HUDEP-2 (cell line): ENCODE data around the gene PLAAT1.
A peak's percentile ranks its signal among the peaks of the same experiment; 100 is the strongest.

ENCODE experiments used
- DNase-seq, 76 experiments: peaks; one replicate each; lab custom pipeline; 2025; ENCODE audit not compliant: unreplicated experiment in 76 of 76; lab: John Stamatoyannopoulos, UW

Gene PLAAT1

DNA sequence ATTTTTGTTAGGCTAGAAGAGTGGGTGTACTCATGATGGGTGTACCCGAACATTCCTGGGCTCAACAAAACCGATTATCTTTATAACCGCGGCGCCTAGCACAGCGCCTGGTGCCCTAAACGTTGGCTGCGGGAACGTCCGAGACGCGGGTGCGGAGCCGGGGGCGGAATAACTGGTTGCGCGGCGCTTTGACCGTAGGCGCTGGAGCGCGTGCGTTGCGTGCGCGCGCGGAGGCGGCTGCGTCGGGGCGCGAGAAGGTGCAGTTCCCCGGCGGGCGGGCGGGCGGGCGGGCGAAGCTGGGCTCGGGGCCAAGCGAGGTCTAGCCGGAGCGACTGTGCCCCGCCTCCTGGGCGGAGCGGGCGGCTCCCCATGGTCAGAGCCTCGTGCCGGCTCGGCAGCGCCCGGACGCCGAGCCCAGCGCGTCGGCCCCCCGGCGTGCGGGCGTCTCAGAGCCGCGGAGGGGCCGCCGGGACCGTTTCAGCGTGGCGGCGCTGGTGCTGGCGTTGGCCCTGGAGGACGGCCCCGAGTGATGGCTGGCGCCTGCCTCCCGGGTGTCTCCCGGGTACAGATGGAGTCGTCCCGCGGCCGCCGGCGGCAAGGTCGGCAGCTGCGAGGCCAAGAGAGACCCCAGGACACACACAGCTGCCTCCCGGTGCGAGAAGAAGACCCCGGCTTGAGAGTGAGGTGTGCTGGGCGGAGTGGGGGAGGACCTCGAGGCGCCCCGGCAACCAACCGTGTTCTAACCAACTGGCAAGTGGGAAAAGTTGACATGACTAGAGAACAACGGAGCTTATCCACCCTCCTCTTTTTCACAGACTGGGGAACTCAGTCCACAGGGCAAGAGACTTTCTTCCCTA is at the start of gene PLAAT1:
PLAAT1 (plus strand) TSS at position 373 of the 857 bp plus-strand sequence. CDS start 14,429 bp downstream, outside the sequence.
- peak in 56 of 76 experiments; percentile 3 to 70 (median 35) for DNase-seq

DNA sequence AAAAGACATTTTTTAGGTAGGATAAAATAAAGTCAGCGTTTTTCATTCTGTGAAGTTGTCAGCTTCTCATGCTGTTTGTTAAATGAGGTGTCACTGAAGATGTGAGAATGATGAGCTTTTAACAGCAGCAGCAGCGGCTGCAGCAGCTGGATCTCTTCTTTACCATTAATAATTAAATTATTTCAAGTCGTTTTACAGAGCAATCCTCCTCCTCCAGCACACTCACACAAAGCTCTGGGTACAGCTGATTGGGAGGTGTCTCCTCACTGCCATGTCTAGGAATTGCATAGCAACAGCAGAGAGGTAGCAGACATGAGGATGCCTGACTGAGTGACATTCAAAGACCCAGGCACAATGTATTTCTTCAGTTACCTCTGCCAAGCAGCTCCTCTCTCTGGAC is 46.7 kb upstream of the PLAAT1 start:
- DNase-seq: no peak

DNA sequence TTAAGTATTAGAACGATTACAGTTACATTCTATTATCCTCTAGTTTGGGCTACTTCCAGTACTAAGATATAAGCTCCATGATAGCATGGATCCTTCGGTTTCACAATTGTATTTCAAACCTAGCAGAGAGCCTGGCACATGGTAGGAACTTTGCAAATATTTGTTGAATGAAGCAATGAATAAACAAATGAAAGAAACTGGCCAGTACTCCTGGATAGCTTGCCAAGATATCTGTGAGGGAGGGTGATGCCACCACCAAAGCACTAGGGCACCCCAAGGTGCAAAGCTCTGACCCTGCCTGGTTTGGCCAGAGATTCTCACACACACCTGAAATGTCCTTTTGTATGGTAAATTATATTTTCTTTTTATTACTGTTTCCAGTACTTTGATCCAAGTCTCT is 44.3 kb upstream of the PLAAT1 start:
- no peak for DNase-seq

DNA sequence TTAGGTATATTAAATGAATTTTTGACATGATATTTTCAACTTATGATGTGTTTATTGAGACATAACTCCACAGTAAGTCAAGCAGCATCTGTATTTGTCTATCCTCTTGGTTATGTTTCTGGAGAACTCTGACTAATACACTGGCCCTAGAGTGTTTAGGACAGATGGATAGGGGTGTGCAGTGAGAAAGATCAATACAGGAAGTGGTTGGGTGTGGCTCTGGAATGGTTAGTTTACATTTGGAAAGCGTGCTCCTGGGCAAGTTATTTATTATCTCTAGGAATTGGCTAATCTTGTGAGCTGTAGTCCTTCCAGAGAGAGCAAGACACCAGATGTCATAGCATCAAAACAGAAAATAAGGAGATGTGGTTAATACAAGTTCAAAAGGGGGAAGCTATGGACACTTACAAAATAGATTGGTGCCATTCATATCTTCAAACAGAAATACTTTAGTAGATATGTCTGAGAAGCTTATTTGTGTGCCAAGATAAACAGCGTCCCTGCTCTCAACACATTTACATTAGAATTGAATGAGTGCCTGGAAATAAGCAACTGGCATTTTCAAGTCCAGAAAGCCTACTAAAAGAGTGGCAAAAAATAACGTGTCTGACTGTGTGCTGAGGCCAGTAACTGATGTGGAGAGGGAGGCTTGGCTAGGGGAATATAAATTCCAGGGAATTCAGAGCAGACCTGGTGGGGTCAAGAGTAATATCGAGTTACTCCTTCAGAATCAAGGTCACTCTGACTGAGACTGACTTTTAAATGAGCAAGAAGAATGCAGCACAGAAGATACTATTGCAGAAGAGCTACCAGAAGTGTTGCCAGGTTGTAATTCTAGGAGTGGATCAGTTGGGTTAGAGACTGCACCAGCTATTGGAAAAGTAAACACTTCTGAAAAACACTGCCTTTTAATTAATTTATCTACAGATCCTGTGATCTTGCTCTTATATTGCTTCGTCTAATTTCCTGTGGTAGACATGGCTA is 33.4 kb upstream of the PLAAT1 start:
- DNase-seq: no peak

- no peak for DNase-seq
Observed at GRCh38 chr3:193210618-193211017, 30.4 kb upstream of the PLAAT1 start.

GRCh38 chr3:193211173-193211572 is 29.8 kb upstream of the PLAAT1 start:
- DNase-seq: no peak

GRCh38 chr3:193211984-193212383 is 29.0 kb upstream of the PLAAT1 start:
- no peak for DNase-seq

- no peak for DNase-seq
Observed at GRCh38 chr3:193212844-193213243, 28.2 kb upstream of the PLAAT1 start.

GRCh38 chr3:193214445-193214844 is 26.6 kb upstream of the PLAAT1 start:
- no peak for DNase-seq

DNA sequence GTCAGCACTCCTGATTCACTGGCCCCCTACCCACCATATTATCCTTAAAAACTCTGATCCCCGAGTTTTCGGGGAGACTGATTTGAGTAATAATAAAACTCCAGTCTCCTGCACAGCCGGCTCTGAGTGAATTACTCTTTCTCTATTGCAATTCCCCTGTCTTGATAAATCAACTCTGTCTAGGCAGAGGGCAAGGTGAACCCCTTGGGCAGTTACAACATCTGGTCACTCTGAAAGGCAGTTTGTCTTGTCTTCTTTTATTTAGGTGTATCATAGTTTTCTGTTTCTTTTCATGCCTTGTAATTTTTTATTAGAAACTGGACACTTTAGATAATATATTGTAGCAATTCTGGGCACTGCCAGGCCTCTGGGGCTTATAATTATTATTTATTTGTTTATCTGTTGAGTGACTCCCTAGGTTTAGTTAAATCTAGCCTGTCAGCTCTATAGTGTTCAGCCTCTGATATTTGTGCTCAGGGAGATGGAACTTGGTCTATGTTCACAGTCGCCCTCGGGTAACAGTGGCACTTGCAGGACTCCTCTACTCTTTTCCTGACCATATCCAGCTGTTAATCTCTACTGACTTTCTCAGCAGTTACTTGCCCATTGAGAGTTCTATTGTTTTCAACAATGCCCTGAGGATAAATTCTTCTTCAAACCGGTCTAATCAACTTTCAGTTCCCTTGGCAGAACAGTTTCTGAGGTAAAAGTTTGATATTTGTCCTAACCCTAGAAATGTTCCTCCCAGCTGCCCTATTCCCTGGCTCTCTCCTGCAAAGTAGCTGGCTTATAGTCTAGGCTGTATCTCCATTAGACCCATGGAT is 15.5 kb upstream of the PLAAT1 start:
- DNase-seq: no peak

DNA sequence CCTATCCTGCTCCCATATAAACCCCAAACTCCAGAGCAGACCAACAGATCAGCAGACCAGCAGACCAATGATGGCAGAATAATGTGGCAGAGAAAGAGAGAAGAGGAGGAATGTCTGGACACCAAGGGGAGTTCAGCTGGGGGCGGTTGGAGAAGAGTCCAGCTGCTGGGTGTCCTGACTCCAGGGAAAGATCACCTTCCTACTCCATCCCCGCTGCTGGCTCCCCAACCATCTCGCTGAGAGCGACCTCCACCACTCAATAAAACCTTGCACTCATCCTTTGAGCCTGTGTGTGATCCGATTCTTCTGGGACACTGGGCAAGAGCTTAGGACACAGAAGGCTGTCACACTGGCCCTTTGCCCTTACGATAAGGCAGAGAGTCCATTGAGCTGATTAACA is 12.8 kb upstream of the PLAAT1 start:
- no peak for DNase-seq

DNA sequence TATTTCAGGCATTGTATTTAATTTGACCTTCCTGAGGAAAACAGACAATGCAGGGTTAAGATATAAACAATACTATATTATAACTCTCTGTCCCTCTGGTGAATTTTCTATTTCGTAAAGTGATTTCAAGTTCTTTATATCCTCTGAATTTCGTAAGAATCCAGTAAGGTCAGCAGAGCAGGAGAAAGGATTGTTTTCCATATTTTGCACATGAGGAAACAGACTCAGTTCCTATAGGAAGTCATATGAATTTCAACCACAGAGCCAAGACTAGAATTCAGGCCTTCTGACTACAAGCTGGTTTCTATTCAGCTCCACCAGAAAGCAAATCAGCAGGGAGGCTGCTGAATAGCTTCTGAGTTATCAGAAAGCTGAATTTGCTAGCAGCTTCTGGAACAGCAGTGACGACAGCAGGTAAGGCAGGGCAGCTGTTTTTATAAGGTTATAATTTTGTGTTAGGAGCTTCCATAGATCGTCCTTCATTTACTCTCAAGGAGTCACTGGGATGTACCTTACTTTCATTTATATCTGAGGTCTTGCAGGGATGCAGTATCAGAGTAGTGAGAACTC is 11.1 kb upstream of the PLAAT1 start:
- no peak for DNase-seq

DNA sequence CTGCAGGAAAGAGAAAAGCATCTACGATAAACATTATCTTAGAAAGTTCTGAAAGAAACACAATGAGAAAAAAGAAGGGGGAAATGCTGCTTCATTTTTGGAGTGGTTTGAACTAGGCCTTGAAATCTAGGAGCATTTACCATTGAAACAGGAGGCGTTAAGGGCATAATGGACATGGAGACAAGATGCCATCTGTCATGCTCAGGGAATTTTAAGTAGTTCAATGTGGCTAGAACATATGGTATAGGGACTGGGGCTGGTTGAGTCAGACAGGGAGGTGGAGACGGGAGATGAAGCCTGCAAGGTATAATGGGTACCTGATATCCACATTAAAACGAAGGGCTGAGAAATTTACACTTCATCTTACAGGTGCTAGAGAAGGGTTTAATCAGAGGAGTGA is 10.4 kb upstream of the PLAAT1 start:
- no peak for DNase-seq

- DNase-seq: no peak
Observed at GRCh38 chr3:193231201-193231600, 9.8 kb upstream of the PLAAT1 start.

- no peak for DNase-seq
Observed at GRCh38 chr3:193236599-193236998, 4.4 kb upstream of the PLAAT1 start.

GRCh38 chr3:193237030-193237429 is 4.0 kb upstream of the PLAAT1 start:
- no peak for DNase-seq

- no peak for DNase-seq
Observed at GRCh38 chr3:193240436-193240849, 579 bp upstream of the PLAAT1 start.

DNA sequence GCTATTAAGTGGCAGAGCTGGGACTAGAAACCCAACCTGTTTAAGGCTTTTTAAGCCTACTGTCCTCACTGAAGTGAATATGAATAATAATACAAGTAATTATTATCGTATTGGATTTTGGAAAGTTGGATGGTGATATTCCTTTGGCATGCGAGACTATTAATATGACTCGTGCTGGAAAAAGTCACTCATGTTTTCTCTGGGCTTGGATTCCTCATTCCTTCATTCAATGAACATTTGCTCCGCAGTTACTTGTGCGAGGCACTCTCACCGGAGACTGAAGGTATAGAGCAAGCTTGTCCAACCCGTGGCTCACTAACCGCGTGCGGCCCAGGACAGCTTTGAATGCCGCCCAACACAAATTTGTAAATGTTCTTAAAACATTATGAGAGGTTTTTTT is 694 bp downstream of the PLAAT1 start:
- no peak for DNase-seq

DNA sequence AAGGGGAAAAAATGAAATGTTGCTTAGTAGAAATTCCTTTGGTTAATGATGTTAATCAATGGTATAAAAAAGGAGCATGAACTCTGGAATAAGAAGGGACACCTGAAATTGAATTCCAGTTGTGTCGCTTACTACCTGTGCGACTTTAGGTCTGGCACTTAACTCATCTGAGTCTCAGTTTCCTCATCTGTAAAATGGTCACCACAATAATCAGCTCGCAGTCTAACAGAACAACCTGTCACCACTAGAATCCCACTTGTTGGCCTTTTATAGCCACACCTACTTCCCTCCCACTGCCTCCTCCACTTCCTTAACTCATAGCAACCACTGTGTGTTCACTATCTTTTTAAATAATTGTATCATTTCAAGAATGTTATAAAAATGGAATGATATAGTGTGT is 2.5 kb downstream of the PLAAT1 start:
- DNase-seq: no peak

- no peak for DNase-seq
Observed at GRCh38 chr3:193248848-193249468, 7.9 kb downstream of the PLAAT1 start.
